ENCODE results near the gene KLHL40. TPM values are rescaled to one million over a fixed set of nuclear protein-coding genes. Genes with fewer than 3 reads are reported as not detected.

KLHL40 gene
- polyA plus RNA-seq, 2 of the 4 experiments (the other 2 are of a cell fraction) = not detected

GRCh38 chr3:42668413-42668760, 16.9 kb upstream of the KLHL40 start:
- Histone ChIP-seq H3K4me3 (no peak overlapping the region), H3K4me1 (no peaks in the 10 kb centered on the region), H3K4me2 (no peak overlapping the region), H3K9me3 (no peaks in the 10 kb centered on the region), H3K27ac (no peak overlapping the region)
- DNase-seq (ENCODE audit: low read depth in 1 of 2, low spot score in 1 of 2) (no peak), ATAC-seq (no peak; a peak in 1 of 6 replicates), FAIRE-seq (no peak)
- TF ChIP-seq ESRRA (IDR thresholded peaks at IDR 0.05; ENCODE audit: borderline replicate concordance, low read length) (no peak), EHMT2 (IDR thresholded peaks at IDR 0.05; ENCODE audit: low read depth) (no peak), CBX8 (IDR thresholded peaks at IDR 0.05) (no peak), CHD2 (IDR thresholded peaks at IDR 0.05; ENCODE audit: low read length, partially characterized antibody) (no peak), HOXA7 (CRISPR knock-in tag; IDR thresholded peaks at IDR 0.05) (no peak), HES2 (IDR thresholded peaks at IDR 0.05) (no peak)
- ChIA-PET POLR2A (no interaction called here), CTCF (no interaction called here)
- 63% methylated on average over 2 of the region's 2 CpGs for WGBS (ENCODE audit: missing lambda C conversion rate)

DNA sequence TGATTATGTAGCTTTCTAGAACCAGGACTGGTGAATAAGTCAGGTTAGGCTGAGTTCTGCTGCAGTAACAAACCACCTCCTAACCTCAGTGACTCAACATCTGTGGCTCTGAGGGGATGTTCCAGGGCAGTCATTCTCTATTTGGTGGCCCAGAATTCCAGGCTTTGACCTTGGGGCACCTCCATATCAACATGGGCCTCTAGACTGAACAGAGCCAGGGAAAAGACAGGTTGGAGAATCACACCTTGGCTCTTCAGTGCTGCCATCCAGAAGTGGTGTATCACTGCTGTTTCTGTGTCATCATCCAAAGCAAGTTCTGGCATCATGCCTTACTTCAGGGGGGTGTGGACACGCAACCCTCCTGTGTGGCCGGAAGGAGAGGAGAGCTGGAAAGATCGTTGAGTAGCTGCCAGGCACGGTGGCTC, 16.5 kb upstream of the KLHL40 start:
- Histone ChIP-seq H3K9me3 (no peaks in the 10 kb centered on the region), H3K4me2 (no peak overlapping the region), H3K4me3 (no peak overlapping the region), H3K4me1 (no peaks in the 10 kb centered on the region), H3K27ac (no peak overlapping the region)
- CTCF ChIA-PET = interaction anchor here (1.0 kb wide), 1 partner anchor 14 kb away, joined by 3 read pairs; no protein-coding TSS in a partner anchor
- no peak for TF ChIP-seq MAX (IDR thresholded peaks at IDR 0.05)
- TF ChIP-seq HMGXB4 (CRISPR knock-in tag; IDR thresholded peaks at IDR 0.05; ENCODE audit: borderline replicate concordance) = no peak
- TF ChIP-seq FOSL2 (IDR thresholded peaks at IDR 0.05) = no peak
- no peak for TF ChIP-seq FOSL2 (CRISPR knock-in tag; IDR thresholded peaks at IDR 0.05)
- no peak for TF ChIP-seq ZNF302 (CRISPR knock-in tag; IDR thresholded peaks at IDR 0.05)
- TF ChIP-seq CBX2 (IDR thresholded peaks at IDR 0.05; ENCODE audit: borderline replicate concordance, low read depth) = no peak
- TF ChIP-seq JUNB (IDR thresholded peaks at IDR 0.05) = no peak
- TF ChIP-seq FOSB (CRISPR knock-in tag; IDR thresholded peaks at IDR 0.05) = no peak
- no peak for TF ChIP-seq ESRRA (IDR thresholded peaks at IDR 0.05; ENCODE audit: borderline replicate concordance, low read length)
- no peak for TF ChIP-seq BHLHE40 (IDR thresholded peaks at IDR 0.05; ENCODE audit: low read depth, low read length)
- TF ChIP-seq RCOR1 (IDR thresholded peaks at IDR 0.05; ENCODE audit: low read depth, low read length) = no peak
- TF ChIP-seq HOXB5 (CRISPR knock-in tag; IDR thresholded peaks at IDR 0.05) = no peak
- no peak for TF ChIP-seq ZFP36 (IDR thresholded peaks at IDR 0.05; ENCODE audit: borderline replicate concordance, partially characterized antibody)
- no peak for TF ChIP-seq RAD21 (conservative IDR thresholded peaks at IDR 0.05 in 1 of 2, IDR thresholded peaks at IDR 0.05 in 1 of 2)
- TF ChIP-seq RFX5 (IDR thresholded peaks at IDR 0.05) = no peak
- TF ChIP-seq PHF8 (IDR thresholded peaks at IDR 0.05; ENCODE audit: borderline replicate concordance, low read depth) = no peak
- TF ChIP-seq SMC3 (IDR thresholded peaks at IDR 0.05) = no peak
- TF ChIP-seq RARB (CRISPR knock-in tag; IDR thresholded peaks at IDR 0.05) = no peak
- no peak for TF ChIP-seq CTCF (IDR thresholded peaks at IDR 0.05)
- DNase-seq (ENCODE audit: low read depth in 1 of 2, low spot score in 1 of 2) (no peak), FAIRE-seq (no peak), ATAC-seq (no peak)
- POLR2A ChIA-PET = no interaction called here
- WGBS (ENCODE audit: missing lambda C conversion rate) = 66% methylated on average over 3 of the region's 4 CpGs

Measured in A549 (cell line).